BJ (cell line): Measurements from ENCODE around the gene RUNX2. TPM values are rescaled to one million over a fixed set of nuclear protein-coding genes. Genes with fewer than 3 reads are reported as not detected.

Experiments used
- CTCF ChIA-PET: fragments of 350-600 bp; formaldehyde crosslinking; extraction: SDS; loops from one replicate; lab custom pipeline; 2021; ENCODE audit warnings: antibody characterized with exemption, inconsistent platforms; lab: Yijun Ruan, JAX
- POLR2A ChIA-PET: fragments of 300-600 bp; sonication (Branson Sonifier 250); formaldehyde crosslinking; extraction: SDS; loops from one replicate; lab custom pipeline; 2021; ENCODE audit warnings: antibody characterized with exemption; lab: Charles Lee
- DNase-seq: peaks from one replicate; pipeline ENCODE4 v3.0.0-alpha.2; 2011; ENCODE audit warnings: low read depth
- H3K27me3 ChIP-seq: 2 replicates; pipeline ENCODE4 v1.6.0; 2011; ENCODE audit warnings: low read length; ENCODE audit not compliant: control insufficient read depth, insufficient read depth
- H3K36me3 ChIP-seq: 2 replicates; pipeline ENCODE4 v1.5.1; 2011; ENCODE audit warnings: low read length; ENCODE audit not compliant: control insufficient read depth, insufficient read depth
- H3K4me3 ChIP-seq: 2 replicates; pipeline ENCODE4 v1.5.1; 2011; ENCODE audit warnings: low read depth, mild to moderate bottlenecking, control low read depth, low read length
- CTCF ChIP-seq: IDR thresholded peaks from 2 replicates; pipeline ENCODE4 v1.5.1; 2011; ENCODE audit warnings: low read depth, mild to moderate bottlenecking, control low read depth, inconsistent platforms, low read length, moderate library complexity; ENCODE audit not compliant: insufficient read depth
- polyA plus RNA-seq: library from polyadenylated mRNA; depleted of rRNA; stranded (reverse); fragments of >200 nt; gene quantifications from 2 replicates; pipeline ENCODE4 v1.2.3, GENCODE V29; 2011

The RUNX2 gene
- polyA plus RNA-seq, 1 experiment: 1.5 TPM

DNA sequence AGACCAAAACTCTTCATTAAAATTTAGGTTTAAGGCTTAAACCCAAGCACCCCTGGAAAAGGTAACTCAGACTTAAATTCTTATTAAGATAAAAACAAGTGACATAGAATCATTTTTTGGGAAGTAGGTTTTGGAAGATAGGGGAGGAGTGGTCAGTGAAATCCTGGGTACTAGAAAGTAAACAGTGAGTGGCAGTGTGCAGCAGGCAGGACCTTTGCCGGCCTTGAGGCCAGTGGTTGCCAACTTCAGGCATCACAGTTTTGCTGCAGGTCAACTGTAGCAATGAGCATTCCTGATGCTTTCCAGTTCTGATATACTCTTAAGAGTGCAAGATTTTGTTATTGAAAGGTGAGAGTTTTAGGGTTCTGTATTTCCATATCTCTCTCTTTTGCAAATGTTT lies 118.9 kb downstream of the RUNX2 start:
- no peak for TF ChIP-seq CTCF
- ChIA-PET POLR2A (no interaction called here), CTCF (interaction anchor here (2.8 kb wide), 1 partner anchor 268 kb away, joined by 8 read pairs; no protein-coding TSS in a partner anchor)
- DNase-seq: no peak
- Histone ChIP-seq H3K4me3 (no peak overlapping the region), H3K27me3 (no peaks in the 10 kb centered on the region), H3K36me3 (no peaks in the 10 kb centered on the region)

DNA sequence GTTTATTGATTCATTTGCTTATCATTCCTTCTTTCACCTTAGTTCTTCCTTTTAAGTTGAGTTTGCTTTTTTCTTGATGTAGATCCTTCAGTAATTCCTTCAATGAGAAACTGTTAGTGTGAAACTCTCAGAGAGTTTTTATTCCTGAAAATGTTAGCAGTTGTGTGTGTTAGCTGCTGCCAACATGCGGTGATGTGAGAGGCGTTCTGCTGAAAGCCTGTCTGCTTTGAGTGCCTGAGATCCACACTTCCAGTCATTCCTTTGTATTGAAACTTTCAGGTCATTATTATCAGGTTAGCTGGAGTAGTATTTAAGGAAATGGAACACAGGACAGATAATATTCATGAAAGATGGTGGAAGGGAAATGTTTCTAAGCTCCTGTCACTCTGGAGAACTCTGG lies 119.6 kb downstream of the RUNX2 start:
- ChIA-PET CTCF (interaction anchor here (0.6 to 2.8 kb wide), 3 partner anchors 9 to 792 kb away, joined by 3 to 8 read pairs (median 3); no protein-coding TSS in a partner anchor), POLR2A (no interaction called here)

DNA sequence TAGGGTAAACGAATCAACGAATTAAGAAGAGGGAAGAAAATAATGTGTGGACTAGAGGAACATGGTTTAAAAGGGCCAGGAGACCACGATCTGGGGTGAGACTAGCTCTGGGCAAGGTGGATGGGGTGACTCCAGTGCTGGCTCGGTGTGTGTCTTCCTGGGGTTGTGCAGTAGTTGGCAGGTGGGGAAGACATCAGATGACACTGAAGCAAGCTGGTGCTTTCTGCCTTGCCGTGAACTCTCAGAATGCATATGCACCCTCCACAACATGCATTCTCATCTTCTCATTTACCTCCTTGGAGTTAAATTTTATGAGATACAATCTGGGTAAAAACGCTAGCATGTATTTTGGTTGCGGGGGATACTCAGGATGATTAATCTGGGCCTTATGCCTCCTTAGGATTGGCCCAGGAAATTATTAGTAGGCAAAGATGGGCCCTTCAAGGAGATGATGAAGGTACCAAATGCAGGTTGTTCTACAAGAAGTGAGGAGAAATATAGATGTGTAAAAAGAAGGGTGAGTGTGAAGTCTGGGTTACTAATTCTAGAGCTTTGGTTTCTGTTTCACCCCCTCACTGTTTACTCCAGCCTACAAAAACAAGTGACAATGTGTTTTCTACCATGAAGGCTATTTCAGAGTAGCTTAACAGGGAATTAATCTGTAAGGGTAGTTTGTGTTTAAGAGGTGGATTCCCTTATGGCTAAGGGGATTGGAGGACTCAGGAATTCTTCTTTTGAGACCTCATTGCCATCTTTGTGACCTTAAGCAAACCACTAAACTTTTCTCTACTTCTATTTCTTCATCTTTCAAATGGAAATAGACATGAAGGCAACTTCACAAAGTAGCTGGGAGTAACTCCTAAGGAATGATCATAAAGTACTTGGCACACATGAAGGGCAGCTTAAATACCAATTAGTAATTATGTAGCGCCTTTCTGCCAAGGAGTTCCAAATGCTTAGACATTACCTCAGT lies 120.6 kb downstream of the RUNX2 start:
- no peak for DNase-seq
- TF ChIP-seq CTCF: no peak
- Histone ChIP-seq H3K27me3 (no peaks in the 10 kb centered on the region), H3K36me3 (no peaks in the 10 kb centered on the region), H3K4me3 (no peak overlapping the region)
- POLR2A ChIA-PET: interaction anchor here (0.5 kb wide), 1 partner anchor 107 kb away, joined by 6 read pairs; no protein-coding TSS in a partner anchor
- CTCF ChIA-PET: interaction anchor here (0.6 to 2.8 kb wide), 4 partner anchors 10 to 818 kb away, joined by 3 to 8 read pairs (median 3); no protein-coding TSS in a partner anchor

More for the DNA sequence above, 119.6 kb downstream of the RUNX2 start:
- no peak overlapping the region for H3K4me3 ChIP-seq
- no peaks in the 10 kb centered on the region for H3K27me3 ChIP-seq
- TF ChIP-seq CTCF: no peak
- no peaks in the 10 kb centered on the region for H3K36me3 ChIP-seq
- no peak for DNase-seq

DNA sequence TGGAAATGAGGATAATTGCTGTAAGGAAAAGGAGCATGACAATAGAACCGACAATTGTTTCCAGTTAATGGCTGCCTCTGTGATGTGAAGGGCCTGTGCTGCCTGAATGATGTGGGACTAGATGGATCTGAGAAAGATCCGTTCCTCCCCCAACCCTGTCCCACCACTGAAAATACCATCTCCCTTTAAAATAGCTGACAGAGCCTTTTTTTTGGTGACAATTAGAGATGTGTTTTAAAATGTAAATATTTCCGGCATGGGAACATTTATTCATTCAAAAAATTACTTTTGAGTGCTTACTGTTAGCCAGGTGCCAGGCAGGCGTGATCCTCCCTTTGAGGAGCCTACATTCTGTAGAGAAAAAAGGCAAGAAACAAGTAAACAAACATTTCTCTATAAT lies 122.0 kb downstream of the RUNX2 start:
- no peak for DNase-seq
- Histone ChIP-seq H3K4me3 (no peak overlapping the region), H3K27me3 (no peaks in the 10 kb centered on the region), H3K36me3 (no peaks in the 10 kb centered on the region)
- ChIA-PET POLR2A (no interaction called here), CTCF (interaction anchor here (0.6 to 2.8 kb wide), 2 partner anchors 265 to 372 kb away, joined by 3 to 8 read pairs; no protein-coding TSS in a partner anchor)
- TF ChIP-seq CTCF: no peak

DNA sequence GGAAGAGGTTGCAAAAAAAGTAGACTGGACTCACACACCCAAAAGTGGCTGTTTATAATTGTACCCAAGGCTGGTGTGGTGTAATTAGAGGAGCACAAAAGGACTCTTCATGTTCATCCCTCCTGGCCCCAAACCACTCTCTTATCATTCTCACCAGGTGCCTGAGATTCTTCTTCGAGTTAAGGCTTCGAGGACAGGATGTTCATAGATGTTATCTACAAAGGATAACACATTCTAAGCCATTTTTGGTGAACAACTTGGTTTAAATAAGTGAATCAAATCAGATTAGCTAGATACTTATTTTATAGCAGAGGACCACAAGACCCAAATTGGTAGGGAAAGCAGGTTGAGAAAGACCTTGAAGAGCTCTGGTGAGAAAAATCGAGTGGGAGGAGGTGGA lies 122.7 kb downstream of the RUNX2 start:
- Histone ChIP-seq H3K4me3 (no peak overlapping the region), H3K27me3 (no peaks in the 10 kb centered on the region), H3K36me3 (no peaks in the 10 kb centered on the region)
- no peak for DNase-seq
- ChIA-PET POLR2A (no interaction called here), CTCF (interaction anchor here (0.7 kb wide), 1 partner anchor 58 kb away, joined by 3 read pairs; no protein-coding TSS in a partner anchor)
- TF ChIP-seq CTCF: no peak
